ENCODE measurements around the gene LTBP1. TPM values are rescaled to one million over a fixed set of nuclear protein-coding genes. Genes with fewer than 3 reads are reported as not detected.

Gene LTBP1
- total and polyA plus RNA-seq, 2 experiments from 2014 or later = 15.7 to 49.8 TPM

DNA sequence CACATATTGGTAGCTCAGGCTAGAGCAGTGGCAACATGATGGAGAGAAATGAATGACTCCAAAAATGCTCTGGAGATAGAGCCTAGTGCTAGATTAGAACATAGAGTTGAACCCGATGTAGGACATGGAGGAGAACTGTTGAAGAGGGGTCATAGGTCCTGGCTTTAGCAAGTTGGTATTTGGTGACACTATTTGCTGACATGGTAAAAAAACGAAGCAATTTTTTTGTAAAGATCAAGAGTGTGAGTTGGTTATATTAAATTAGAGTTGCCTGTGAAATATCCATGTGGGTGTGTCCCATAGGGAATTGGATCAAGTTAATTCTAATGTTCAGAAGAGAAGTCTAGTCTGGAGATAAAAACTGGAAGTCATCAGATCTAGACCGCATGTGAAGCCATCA is 386.7 kb downstream of the LTBP1 start:
- Histone ChIP-seq H3K4me3 (no peak overlapping the region), H4K20me1 (replicated peaks; ENCODE audit: insufficient read depth) (no peaks in the 10 kb centered on the region), H2AFZ (no peak overlapping the region), H3K9me2 (ENCODE audit: insufficient read depth) (peaks cover 18% of the 10 kb centered on the region; the same call in 1 of the 2 replicates), H3K4me2 (no peak overlapping the region), H3K4me1 (ENCODE audit: insufficient read depth) (no peaks in the 10 kb centered on the region), H3K27ac (ENCODE audit: low read depth) (no peak overlapping the region), H3K27me3 (ENCODE audit: insufficient read depth) (no peaks in the 10 kb centered on the region), H3K36me3 (ENCODE audit: insufficient read depth) (no peaks in the 10 kb centered on the region), H3F3A (replicated peaks; ENCODE audit: low read depth) (no peaks in the 10 kb centered on the region), H3K79me2 (replicated peaks; ENCODE audit: insufficient read depth) (no peaks in the 10 kb centered on the region)
- Mint-ChIP-seq H3K27ac (no peak overlapping the region), H3K27me3 (ENCODE audit: insufficient read depth, low read depth, poor library complexity) (peaks cover 2% of the 10 kb centered on the region), H3K36me3 (ENCODE audit: low read depth) (no peaks in the 10 kb centered on the region), H3K4me3 (no peak overlapping the region), H3K4me1 (no peaks in the 10 kb centered on the region), H3K9me3 (no peaks in the 10 kb centered on the region)
- no peak for DNase-seq (ENCODE audit: low spot score)
- no peak for ATAC-seq
- no peak for TF ChIP-seq ZNF114 (CRISPR knock-in tag; IDR thresholded peaks at IDR 0.05)
- TF ChIP-seq, protein P1, sequence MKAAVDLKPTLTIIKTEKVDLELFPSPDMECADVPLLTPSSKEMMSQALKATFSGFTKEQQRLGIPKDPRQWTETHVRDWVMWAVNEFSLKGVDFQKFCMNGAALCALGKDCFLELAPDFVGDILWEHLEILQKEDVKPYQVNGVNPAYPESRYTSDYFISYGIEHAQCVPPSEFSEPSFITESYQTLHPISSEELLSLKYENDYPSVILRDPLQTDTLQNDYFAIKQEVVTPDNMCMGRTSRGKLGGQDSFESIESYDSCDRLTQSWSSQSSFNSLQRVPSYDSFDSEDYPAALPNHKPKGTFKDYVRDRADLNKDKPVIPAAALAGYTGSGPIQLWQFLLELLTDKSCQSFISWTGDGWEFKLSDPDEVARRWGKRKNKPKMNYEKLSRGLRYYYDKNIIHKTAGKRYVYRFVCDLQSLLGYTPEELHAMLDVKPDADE (IDR thresholded peaks at IDR 0.05) = no peak
- TF ChIP-seq, protein P2, sequence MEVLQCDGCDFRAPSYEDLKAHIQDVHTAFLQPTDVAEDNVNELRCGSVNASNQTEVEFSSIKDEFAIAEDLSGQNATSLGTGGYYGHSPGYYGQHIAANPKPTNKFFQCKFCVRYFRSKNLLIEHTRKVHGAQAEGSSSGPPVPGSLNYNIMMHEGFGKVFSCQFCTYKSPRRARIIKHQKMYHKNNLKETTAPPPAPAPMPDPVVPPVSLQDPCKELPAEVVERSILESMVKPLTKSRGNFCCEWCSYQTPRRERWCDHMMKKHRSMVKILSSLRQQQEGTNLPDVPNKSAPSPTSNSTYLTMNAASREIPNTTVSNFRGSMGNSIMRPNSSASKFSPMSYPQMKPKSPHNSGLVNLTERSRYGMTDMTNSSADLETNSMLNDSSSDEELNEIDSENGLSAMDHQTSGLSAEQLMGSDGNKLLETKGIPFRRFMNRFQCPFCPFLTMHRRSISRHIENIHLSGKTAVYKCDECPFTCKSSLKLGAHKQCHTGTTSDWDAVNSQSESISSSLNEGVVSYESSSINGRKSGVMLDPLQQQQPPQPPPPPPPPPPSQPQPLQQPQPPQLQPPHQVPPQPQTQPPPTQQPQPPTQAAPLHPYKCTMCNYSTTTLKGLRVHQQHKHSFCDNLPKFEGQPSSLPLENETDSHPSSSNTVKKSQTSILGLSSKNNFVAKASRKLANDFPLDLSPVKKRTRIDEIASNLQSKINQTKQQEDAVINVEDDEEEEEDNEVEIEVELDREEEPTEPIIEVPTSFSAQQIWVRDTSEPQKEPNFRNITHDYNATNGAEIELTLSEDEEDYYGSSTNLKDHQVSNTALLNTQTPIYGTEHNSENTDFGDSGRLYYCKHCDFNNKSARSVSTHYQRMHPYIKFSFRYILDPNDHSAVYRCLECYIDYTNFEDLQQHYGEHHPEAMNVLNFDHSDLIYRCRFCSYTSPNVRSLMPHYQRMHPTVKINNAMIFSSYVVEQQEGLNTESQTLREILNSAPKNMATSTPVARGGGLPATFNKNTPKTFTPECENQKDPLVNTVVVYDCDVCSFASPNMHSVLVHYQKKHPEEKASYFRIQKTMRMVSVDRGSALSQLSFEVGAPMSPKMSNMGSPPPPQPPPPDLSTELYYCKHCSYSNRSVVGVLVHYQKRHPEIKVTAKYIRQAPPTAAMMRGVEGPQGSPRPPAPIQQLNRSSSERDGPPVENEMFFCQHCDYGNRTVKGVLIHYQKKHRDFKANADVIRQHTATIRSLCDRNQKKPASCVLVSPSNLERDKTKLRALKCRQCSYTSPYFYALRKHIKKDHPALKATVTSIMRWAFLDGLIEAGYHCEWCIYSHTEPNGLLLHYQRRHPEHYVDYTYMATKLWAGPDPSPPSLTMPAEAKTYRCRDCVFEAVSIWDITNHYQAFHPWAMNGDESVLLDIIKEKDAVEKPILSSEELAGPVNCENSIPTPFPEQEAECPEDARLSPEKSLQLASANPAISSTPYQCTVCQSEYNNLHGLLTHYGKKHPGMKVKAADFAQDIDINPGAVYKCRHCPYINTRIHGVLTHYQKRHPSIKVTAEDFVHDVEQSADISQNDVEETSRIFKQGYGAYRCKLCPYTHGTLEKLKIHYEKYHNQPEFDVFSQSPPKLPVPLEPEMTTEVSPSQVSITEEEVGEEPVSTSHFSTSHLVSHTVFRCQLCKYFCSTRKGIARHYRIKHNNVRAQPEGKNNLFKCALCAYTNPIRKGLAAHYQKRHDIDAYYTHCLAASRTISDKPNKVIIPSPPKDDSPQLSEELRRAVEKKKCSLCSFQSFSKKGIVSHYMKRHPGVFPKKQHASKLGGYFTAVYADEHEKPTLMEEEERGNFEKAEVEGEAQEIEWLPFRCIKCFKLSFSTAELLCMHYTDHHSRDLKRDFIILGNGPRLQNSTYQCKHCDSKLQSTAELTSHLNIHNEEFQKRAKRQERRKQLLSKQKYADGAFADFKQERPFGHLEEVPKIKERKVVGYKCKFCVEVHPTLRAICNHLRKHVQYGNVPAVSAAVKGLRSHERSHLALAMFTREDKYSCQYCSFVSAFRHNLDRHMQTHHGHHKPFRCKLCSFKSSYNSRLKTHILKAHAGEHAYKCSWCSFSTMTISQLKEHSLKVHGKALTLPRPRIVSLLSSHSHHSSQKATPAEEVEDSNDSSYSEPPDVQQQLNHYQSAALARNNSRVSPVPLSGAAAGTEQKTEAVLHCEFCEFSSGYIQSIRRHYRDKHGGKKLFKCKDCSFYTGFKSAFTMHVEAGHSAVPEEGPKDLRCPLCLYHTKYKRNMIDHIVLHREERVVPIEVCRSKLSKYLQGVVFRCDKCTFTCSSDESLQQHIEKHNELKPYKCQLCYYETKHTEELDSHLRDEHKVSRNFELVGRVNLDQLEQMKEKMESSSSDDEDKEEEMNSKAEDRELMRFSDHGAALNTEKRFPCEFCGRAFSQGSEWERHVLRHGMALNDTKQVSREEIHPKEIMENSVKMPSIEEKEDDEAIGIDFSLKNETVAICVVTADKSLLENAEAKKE (CRISPR knock-in tag; IDR thresholded peaks at IDR 0.05) = no peak
- no peak for TF ChIP-seq STAT1 (IDR thresholded peaks at IDR 0.05; ENCODE audit: unreplicated experiment)

DNA sequence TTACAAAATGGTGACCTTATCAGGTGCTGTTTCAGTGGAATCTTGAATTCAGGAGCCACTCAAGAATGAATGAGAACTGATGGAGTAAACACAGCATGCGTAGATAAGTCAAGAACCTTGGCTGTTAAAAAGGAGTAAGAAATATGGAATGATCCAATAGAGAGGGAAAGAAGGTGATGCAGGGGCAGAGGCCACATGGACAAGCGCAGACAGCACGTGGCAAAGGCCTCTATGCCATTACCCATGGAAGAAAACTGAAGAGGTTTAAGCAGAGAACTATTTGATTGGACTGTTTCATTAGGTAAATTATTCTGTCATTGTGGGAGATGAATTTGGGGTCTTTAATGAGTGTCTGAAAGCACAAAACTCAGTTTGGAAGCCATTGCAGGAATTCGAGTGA is 387.3 kb downstream of the LTBP1 start:
- H3K79me2 ChIP-seq (replicated peaks; ENCODE audit: insufficient read depth) = no peaks in the 10 kb centered on the region
- DNase-seq (ENCODE audit: low spot score) (no peak), ATAC-seq (no peak)
- Mint-ChIP-seq H3K9me3 (no peaks in the 10 kb centered on the region), H3K27ac (no peak overlapping the region), H3K4me3 (no peak overlapping the region), H3K27me3 (ENCODE audit: insufficient read depth, low read depth, poor library complexity) (peaks cover 2% of the 10 kb centered on the region), H3K4me1 (no peaks in the 10 kb centered on the region), H3K36me3 (ENCODE audit: low read depth) (no peaks in the 10 kb centered on the region)
- no peak overlapping the region for H3K4me3 ChIP-seq
- H3K4me2 ChIP-seq = no peak overlapping the region
- H2AFZ ChIP-seq = no peak overlapping the region
- H3K9me2 ChIP-seq (ENCODE audit: insufficient read depth) = peaks cover 18% of the 10 kb centered on the region; the same call in 1 of the 2 replicates
- H4K20me1 ChIP-seq (replicated peaks; ENCODE audit: insufficient read depth) = no peaks in the 10 kb centered on the region
- no peak overlapping the region for H3K27ac ChIP-seq (ENCODE audit: low read depth)
- no peaks in the 10 kb centered on the region for H3K27me3 ChIP-seq (ENCODE audit: insufficient read depth)
- no peaks in the 10 kb centered on the region for H3F3A ChIP-seq (replicated peaks; ENCODE audit: low read depth)
- H3K4me1 ChIP-seq (ENCODE audit: insufficient read depth) = no peaks in the 10 kb centered on the region
- no peaks in the 10 kb centered on the region for H3K36me3 ChIP-seq (ENCODE audit: insufficient read depth)
- TF ChIP-seq, protein P1 (IDR thresholded peaks at IDR 0.05) = no peak
- TF ChIP-seq, protein P3, sequence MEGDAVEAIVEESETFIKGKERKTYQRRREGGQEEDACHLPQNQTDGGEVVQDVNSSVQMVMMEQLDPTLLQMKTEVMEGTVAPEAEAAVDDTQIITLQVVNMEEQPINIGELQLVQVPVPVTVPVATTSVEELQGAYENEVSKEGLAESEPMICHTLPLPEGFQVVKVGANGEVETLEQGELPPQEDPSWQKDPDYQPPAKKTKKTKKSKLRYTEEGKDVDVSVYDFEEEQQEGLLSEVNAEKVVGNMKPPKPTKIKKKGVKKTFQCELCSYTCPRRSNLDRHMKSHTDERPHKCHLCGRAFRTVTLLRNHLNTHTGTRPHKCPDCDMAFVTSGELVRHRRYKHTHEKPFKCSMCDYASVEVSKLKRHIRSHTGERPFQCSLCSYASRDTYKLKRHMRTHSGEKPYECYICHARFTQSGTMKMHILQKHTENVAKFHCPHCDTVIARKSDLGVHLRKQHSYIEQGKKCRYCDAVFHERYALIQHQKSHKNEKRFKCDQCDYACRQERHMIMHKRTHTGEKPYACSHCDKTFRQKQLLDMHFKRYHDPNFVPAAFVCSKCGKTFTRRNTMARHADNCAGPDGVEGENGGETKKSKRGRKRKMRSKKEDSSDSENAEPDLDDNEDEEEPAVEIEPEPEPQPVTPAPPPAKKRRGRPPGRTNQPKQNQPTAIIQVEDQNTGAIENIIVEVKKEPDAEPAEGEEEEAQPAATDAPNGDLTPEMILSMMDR (conservative IDR thresholded peaks at IDR 0.05; ENCODE audit: low read depth in 2 of 2) = no peak
- no peak for TF ChIP-seq ZNF114 (CRISPR knock-in tag; IDR thresholded peaks at IDR 0.05)
- no peak for TF ChIP-seq CREB1 (CRISPR knock-in tag; IDR thresholded peaks at IDR 0.05; ENCODE audit: low read depth)
- no peak for TF ChIP-seq JUNB (IDR thresholded peaks at IDR 0.05; ENCODE audit: unreplicated experiment)
- TF ChIP-seq EZH2phosphoT487 (IDR thresholded peaks at IDR 0.05; ENCODE audit: unreplicated experiment) = no peak
- TF ChIP-seq EZH2 (IDR thresholded peaks at IDR 0.05; ENCODE audit: low read depth, unreplicated experiment) = no peak
- TF ChIP-seq ZNF331 (CRISPR knock-in tag; IDR thresholded peaks at IDR 0.05; ENCODE audit: low read depth) = no peak
- no peak for TF ChIP-seq POLR2AphosphoS5 (IDR thresholded peaks at IDR 0.05; ENCODE audit: low read depth)
- no peak for TF ChIP-seq NANOG (IDR thresholded peaks at IDR 0.05; ENCODE audit: borderline replicate concordance)
- TF ChIP-seq STAT1 (IDR thresholded peaks at IDR 0.05; ENCODE audit: unreplicated experiment) = no peak

Data from GM23338 (cell line).